Osteoblast (primary cell): ENCODE measurements around the gene HNF1A. TPM values are rescaled to one million over a fixed set of nuclear protein-coding genes. Genes with fewer than 3 reads are reported as not detected.

Experiments used
- DNase-seq: peaks from one replicate; pipeline ENCODE4 v3.0.0; 2011; ENCODE audit warnings: low spot score, mixed read lengths; ENCODE audit not compliant: insufficient read length; ENCODE audit errors: missing footprints
- H2AFZ ChIP-seq: 2 replicates; pipeline ENCODE4 v1.6.0; 2011; ENCODE audit warnings: mild to moderate bottlenecking, low read length
- H3K27ac ChIP-seq: 2 replicates; pipeline ENCODE4 v1.5.1; 2011; ENCODE audit warnings: mild to moderate bottlenecking, low read depth, low read length, moderate library complexity
- H3K27me3 ChIP-seq: 2 replicates; pipeline ENCODE4 v1.6.0; 2012; ENCODE audit warnings: mild to moderate bottlenecking, control low read depth, inconsistent platforms, low read length, moderate library complexity; ENCODE audit not compliant: insufficient read depth
- H3K36me3 ChIP-seq: 2 replicates; pipeline ENCODE4 v1.5.1; 2011; ENCODE audit warnings: mild to moderate bottlenecking, low read length, control low read depth, moderate library complexity; ENCODE audit not compliant: insufficient read depth
- H3K4me1 ChIP-seq: 2 replicates; pipeline ENCODE4 v1.5.1; 2011; ENCODE audit warnings: mild to moderate bottlenecking, low read length, control low read depth, moderate library complexity; ENCODE audit not compliant: insufficient read depth
- H3K4me2 ChIP-seq: 2 replicates; pipeline ENCODE4 v1.6.0; 2011; ENCODE audit warnings: mild to moderate bottlenecking, low read length; ENCODE audit not compliant: insufficient read depth
- H3K4me3 ChIP-seq: fragments of 200-600 bp; sonication (generic); 3 replicates; pipeline ENCODE4 v1.5.1; 2012; ENCODE audit warnings: mild to moderate bottlenecking, low read length, inconsistent platforms; ENCODE audit not compliant: insufficient read depth
- H3K79me2 ChIP-seq: 2 replicates; pipeline ENCODE4 v1.6.0; 2012; ENCODE audit warnings: mild to moderate bottlenecking, low read length, control low read depth, inconsistent platforms; ENCODE audit not compliant: insufficient read depth
- H3K9me3 ChIP-seq: 2 replicates; pipeline ENCODE4 v1.5.1; 2011; ENCODE audit warnings: low read depth, low read length, control low read depth
- H4K20me1 ChIP-seq: 2 replicates; pipeline ENCODE4 v1.6.0; 2012; ENCODE audit warnings: mild to moderate bottlenecking, low read length, control low read depth; ENCODE audit not compliant: insufficient read depth
- CTCF ChIP-seq: IDR thresholded peaks from 2 replicates; pipeline ENCODE4 v1.5.1; 2011; ENCODE audit warnings: mild to moderate bottlenecking, low read depth, low read length, moderate library complexity; ENCODE audit errors: extremely low read depth
- total RNA-seq: library from RNA; depleted of rRNA; stranded (reverse); fragments of >200 nt; gene quantifications from 2 replicates; pipeline ENCODE4 v1.2.3, GENCODE V29; 2012

The HNF1A gene
- total RNA-seq, 1 donor = not detected

GRCh38 chr12:120938496-120938895 is 39.8 kb upstream of the HNF1A start:
- Histone ChIP-seq H3K4me2 (no peak overlapping the region), H3K4me3 (no peak overlapping the region), H3K36me3 (no peaks in the 10 kb centered on the region), H2AFZ (no peak overlapping the region), H3K27me3 (peaks cover 5% of the 10 kb centered on the region), H4K20me1 (no peaks in the 10 kb centered on the region), H3K79me2 (no peaks in the 10 kb centered on the region), H3K9me3 (no peaks in the 10 kb centered on the region), H3K27ac (no peak overlapping the region), H3K4me1 (no peaks in the 10 kb centered on the region)
- no peak for DNase-seq
- TF ChIP-seq CTCF = no peak

- Histone ChIP-seq H4K20me1 (no peaks in the 10 kb centered on the region), H2AFZ (no peak overlapping the region), H3K79me2 (no peaks in the 10 kb centered on the region), H3K4me3 (no peak overlapping the region), H3K9me3 (no peaks in the 10 kb centered on the region), H3K36me3 (no peaks in the 10 kb centered on the region), H3K27me3 (peaks cover 5% of the 10 kb centered on the region), H3K4me1 (no peaks in the 10 kb centered on the region), H3K4me2 (no peak overlapping the region), H3K27ac (no peak overlapping the region)
- DNase-seq = no peak
- no peak for TF ChIP-seq CTCF
Observed at GRCh38 chr12:120939523-120939922, 38.8 kb upstream of the HNF1A start.

- Histone ChIP-seq H3K79me2 (no peaks in the 10 kb centered on the region), H3K27me3 (peaks cover 5% of the 10 kb centered on the region), H3K9me3 (no peaks in the 10 kb centered on the region), H3K36me3 (no peaks in the 10 kb centered on the region), H3K27ac (no peak overlapping the region), H3K4me3 (no peak overlapping the region), H3K4me2 (no peak overlapping the region), H2AFZ (no peak overlapping the region), H3K4me1 (no peaks in the 10 kb centered on the region), H4K20me1 (no peaks in the 10 kb centered on the region)
- TF ChIP-seq CTCF = no peak
- no peak for DNase-seq
Observed at GRCh38 chr12:120940006-120940405, 38.3 kb upstream of the HNF1A start.

- no peak overlapping the region for H3K27ac ChIP-seq
- H3K4me1 ChIP-seq = no peaks in the 10 kb centered on the region
- DNase-seq = no peak
- H3K79me2 ChIP-seq = no peaks in the 10 kb centered on the region
- H3K4me2 ChIP-seq = no peak overlapping the region
- no peak overlapping the region for H2AFZ ChIP-seq
- no peaks in the 10 kb centered on the region for H4K20me1 ChIP-seq
- TF ChIP-seq CTCF = no peak
- peaks cover 5% of the 10 kb centered on the region for H3K27me3 ChIP-seq
- no peaks in the 10 kb centered on the region for H3K36me3 ChIP-seq
- H3K9me3 ChIP-seq = no peaks in the 10 kb centered on the region
- H3K4me3 ChIP-seq = no peak overlapping the region
Observed at GRCh38 chr12:120940799-120941198, 37.5 kb upstream of the HNF1A start.
